ENCODE measurements around the gene INHBB.
A peak's percentile ranks its signal among the peaks of the same experiment; 100 is the strongest.
"Not testable (repeated sequence)": the region's sequence is repeated elsewhere in the genome, so short reads cannot be mapped to it uniquely, and the experiment has no call there.

Gene INHBB

DNA sequence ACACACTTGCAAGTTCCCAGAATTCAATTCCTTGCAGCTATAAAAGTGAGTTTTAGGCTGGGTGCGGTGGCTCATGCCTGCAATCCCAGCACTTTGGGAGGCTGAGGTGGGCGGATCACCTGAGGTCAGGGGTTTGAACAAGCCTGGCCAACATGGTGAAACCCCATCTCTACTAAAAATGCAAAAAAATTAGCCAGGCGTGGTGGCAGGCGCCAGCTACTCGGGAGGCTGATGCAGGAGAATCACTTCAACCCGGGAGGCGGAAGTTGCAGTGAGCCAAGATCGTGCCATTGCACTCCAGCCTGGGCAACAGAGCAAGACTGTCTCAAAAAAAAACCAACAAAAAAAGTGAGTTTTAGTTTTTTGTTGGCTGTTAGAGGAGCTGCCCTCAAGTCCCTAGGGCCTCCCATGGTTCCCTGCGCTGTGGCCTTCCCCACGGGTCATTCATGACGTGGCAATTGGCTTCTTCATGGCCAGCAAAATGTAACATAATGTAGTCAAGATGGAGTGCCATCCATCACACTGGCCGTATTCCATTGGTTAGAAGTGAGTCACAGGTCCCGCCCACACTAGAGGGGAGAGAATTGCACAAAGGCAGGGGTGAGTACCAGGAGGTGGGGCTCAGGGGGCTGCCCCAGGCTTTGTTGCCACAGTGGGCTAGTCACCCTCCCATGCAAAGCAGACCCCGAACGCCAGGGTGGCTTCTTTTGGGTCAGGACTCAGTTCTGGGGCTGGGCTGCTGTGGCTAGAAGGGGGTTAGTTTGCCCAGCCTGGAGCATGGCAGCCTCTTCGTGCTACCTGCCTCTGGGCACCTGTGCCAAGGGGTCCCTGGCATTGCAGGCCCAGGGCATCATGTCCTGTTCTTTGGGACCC lies 37.7 kb upstream of the INHBB start:
- Histone ChIP-seq H3K9me3 (ENCODE audit: control insufficient read depth, low read length) (no peaks in the 10 kb centered on the region), H3K27me3 (replicated peaks; ENCODE audit: control insufficient read depth, insufficient read depth, low read length) (no peaks in the 10 kb centered on the region), H3K9ac (ENCODE audit: low read length) (no peak overlapping the region), H3K4me1 (ENCODE audit: control insufficient read depth, insufficient read depth, low read length) (peaks cover 4% of the 10 kb centered on the region), H3K36me3 (ENCODE audit: control insufficient read depth, insufficient read depth, low read length, severe bottlenecking) (no peaks in the 10 kb centered on the region), H3K4me3 (ENCODE audit: low read length) (no peak overlapping the region)
- no peak for DNase-seq (ENCODE audit: low read depth)

DNA sequence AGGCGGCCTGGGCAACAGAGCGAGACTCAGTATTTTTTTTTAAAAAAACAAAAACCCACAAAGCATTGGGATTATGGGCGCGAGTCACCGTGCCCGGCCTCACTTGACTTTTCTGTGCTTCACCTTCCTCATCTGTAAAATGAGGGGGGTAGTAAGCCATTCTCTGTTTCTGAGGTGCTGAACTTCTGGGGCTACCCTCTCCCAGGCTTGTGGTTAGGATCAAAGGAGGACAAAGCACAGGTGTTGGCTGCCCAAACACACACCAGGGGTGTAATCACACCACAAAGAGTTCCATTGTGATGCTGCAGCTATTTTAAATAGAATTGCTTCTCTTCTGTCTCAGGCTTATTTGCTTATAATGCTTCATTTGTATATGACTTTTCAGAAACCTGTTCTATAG lies 35.8 kb upstream of the INHBB start:
- no peak overlapping the region for H3K9ac ChIP-seq (ENCODE audit: low read length)
- H3K27me3 ChIP-seq (replicated peaks; ENCODE audit: control insufficient read depth, insufficient read depth, low read length), result peaks cover 4% of the 10 kb centered on the region
- no peaks in the 10 kb centered on the region for H3K36me3 ChIP-seq (ENCODE audit: control insufficient read depth, insufficient read depth, low read length, severe bottlenecking)
- H3K9me3 ChIP-seq (ENCODE audit: control insufficient read depth, low read length), result no peaks in the 10 kb centered on the region
- no peak for DNase-seq (ENCODE audit: low read depth)
- H3K4me1 ChIP-seq (ENCODE audit: control insufficient read depth, insufficient read depth, low read length), result peaks cover 8% of the 10 kb centered on the region
- H3K4me3 ChIP-seq (ENCODE audit: low read length), result no peak overlapping the region

DNA sequence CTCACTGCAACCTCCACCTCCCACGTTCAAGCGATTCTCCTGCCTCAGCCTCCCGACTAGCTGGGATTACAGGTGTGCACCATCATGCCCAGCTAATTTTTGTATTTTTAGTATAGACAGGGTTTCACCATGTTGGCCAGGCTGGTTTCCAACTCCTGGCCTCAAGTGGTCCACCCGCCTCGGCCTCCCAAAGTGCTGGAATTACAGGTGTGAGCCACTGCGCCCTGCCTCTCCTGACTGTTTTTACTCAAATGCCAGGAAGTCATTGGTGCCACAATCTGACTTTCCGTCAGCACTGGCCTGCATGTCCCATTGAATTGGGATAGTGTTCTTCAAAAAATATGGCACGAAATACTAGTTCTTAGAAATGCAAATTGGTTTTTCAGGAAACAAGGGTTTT lies 35.1 kb upstream of the INHBB start:
- not testable (repeated sequence) for H3K36me3 ChIP-seq (ENCODE audit: control insufficient read depth, insufficient read depth, low read length, severe bottlenecking); DNase-seq (ENCODE audit: low read depth); H3K9ac ChIP-seq (ENCODE audit: low read length); H3K4me3 ChIP-seq (ENCODE audit: low read length); H3K27me3 ChIP-seq (replicated peaks; ENCODE audit: control insufficient read depth, insufficient read depth, low read length); H3K4me1 ChIP-seq (ENCODE audit: control insufficient read depth, insufficient read depth, low read length); H3K9me3 ChIP-seq (ENCODE audit: control insufficient read depth, low read length)

DNA sequence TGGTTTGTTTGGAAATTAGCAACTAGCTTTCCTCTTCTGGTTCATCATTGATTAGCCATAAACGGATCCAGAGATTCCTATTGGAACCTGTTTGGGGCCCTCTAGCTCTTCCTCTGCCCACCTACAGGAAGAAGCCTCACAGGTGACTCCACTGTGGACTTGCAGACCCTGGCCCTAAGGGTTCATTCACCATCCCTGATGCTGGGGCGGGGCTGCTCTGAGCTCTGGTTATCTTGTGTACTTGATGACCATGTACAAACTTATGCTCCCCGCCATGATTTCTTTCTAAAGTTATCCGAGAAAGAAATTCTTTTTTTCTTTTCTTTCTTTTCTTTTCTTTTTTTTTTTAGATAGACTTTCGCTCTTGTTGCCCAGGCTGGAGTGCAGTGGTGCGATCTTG lies 33.9 kb upstream of the INHBB start:
- Histone ChIP-seq H3K4me1 (ENCODE audit: control insufficient read depth, insufficient read depth, low read length) (peaks cover 8% of the 10 kb centered on the region), H3K27me3 (replicated peaks; ENCODE audit: control insufficient read depth, insufficient read depth, low read length) (peaks cover 4% of the 10 kb centered on the region), H3K9me3 (ENCODE audit: control insufficient read depth, low read length) (no peaks in the 10 kb centered on the region), H3K36me3 (ENCODE audit: control insufficient read depth, insufficient read depth, low read length, severe bottlenecking) (no peaks in the 10 kb centered on the region), H3K4me3 (ENCODE audit: low read length) (no peak overlapping the region), H3K9ac (ENCODE audit: low read length) (no peak overlapping the region)
- no peak for DNase-seq (ENCODE audit: low read depth)

GRCh38 chr2:120312860-120313694 lies 32.9 kb upstream of the INHBB start:
- peak; percentile 96 for DNase-seq (ENCODE audit: low read depth)
- Histone ChIP-seq H3K9ac (ENCODE audit: low read length) (peak overlapping the region; percentile 61), H3K27me3 (replicated peaks; ENCODE audit: control insufficient read depth, insufficient read depth, low read length) (peaks cover 4% of the 10 kb centered on the region), H3K4me1 (ENCODE audit: control insufficient read depth, insufficient read depth, low read length) (peaks cover 8% of the 10 kb centered on the region), H3K9me3 (ENCODE audit: control insufficient read depth, low read length) (no peaks in the 10 kb centered on the region), H3K36me3 (ENCODE audit: control insufficient read depth, insufficient read depth, low read length, severe bottlenecking) (no peaks in the 10 kb centered on the region), H3K4me3 (ENCODE audit: low read length) (peak overlapping the region; percentile 81)

GRCh38 chr2:120313695-120314615 lies 32.0 kb upstream of the INHBB start:
- Histone ChIP-seq H3K27me3 (replicated peaks; ENCODE audit: control insufficient read depth, insufficient read depth, low read length) (peaks cover 6% of the 10 kb centered on the region), H3K4me1 (ENCODE audit: control insufficient read depth, insufficient read depth, low read length) (peaks cover 11% of the 10 kb centered on the region), H3K4me3 (ENCODE audit: low read length) (peak overlapping the region; percentile 81), H3K36me3 (ENCODE audit: control insufficient read depth, insufficient read depth, low read length, severe bottlenecking) (no peaks in the 10 kb centered on the region), H3K9me3 (ENCODE audit: control insufficient read depth, low read length) (no peaks in the 10 kb centered on the region), H3K9ac (ENCODE audit: low read length) (peak overlapping the region; percentile 53)
- no peak for DNase-seq (ENCODE audit: low read depth)

DNA sequence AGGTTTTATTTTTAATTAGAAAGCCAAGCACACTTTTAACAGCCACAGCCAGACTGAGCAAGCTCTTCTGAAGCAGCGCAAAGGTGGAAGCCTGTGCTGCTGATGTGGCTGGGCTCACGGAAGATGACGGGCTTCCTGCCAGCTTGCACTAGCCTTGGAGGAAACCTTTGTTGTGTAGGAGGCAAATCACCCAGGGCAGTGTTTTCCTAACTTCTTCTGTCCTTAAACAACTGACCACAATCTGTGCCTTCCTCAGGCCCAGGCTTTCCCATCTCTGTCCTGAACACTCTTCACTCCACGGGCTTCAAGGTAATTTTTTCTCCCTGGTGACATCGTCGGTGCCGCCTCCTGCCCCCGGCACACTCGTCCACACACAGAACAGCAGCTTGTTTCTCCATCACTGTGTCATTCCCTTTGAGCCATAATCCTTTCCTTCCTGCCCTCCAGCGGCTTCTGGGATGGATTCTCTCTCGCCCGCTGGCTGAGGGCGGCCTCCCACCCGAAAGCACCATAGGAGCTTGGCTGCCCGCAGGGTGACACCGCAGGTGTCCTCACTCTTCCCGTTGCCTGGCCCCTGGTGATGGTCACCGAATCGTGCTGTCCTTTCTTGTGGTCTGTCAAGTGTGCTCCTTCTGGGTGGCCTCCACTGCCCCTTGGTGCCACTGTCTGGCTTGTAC lies 31.1 kb upstream of the INHBB start:
- Histone ChIP-seq H3K36me3 (ENCODE audit: control insufficient read depth, insufficient read depth, low read length, severe bottlenecking) (no peaks in the 10 kb centered on the region), H3K9me3 (ENCODE audit: control insufficient read depth, low read length) (no peaks in the 10 kb centered on the region), H3K4me3 (ENCODE audit: low read length) (no peak overlapping the region), H3K4me1 (ENCODE audit: control insufficient read depth, insufficient read depth, low read length) (peaks cover 13% of the 10 kb centered on the region), H3K27me3 (replicated peaks; ENCODE audit: control insufficient read depth, insufficient read depth, low read length) (peaks cover 14% of the 10 kb centered on the region), H3K9ac (ENCODE audit: low read length) (no peak overlapping the region)
- DNase-seq (ENCODE audit: low read depth), result no peak

GRCh38 chr2:120315367-120316033 lies 30.4 kb upstream of the INHBB start:
- Histone ChIP-seq H3K9ac (ENCODE audit: low read length) (no peak overlapping the region), H3K4me3 (ENCODE audit: low read length) (no peak overlapping the region), H3K27me3 (replicated peaks; ENCODE audit: control insufficient read depth, insufficient read depth, low read length) (peaks cover 20% of the 10 kb centered on the region), H3K9me3 (ENCODE audit: control insufficient read depth, low read length) (no peaks in the 10 kb centered on the region), H3K4me1 (ENCODE audit: control insufficient read depth, insufficient read depth, low read length) (peaks cover 13% of the 10 kb centered on the region), H3K36me3 (ENCODE audit: control insufficient read depth, insufficient read depth, low read length, severe bottlenecking) (no peaks in the 10 kb centered on the region)
- DNase-seq (ENCODE audit: low read depth), result no peak

DNA sequence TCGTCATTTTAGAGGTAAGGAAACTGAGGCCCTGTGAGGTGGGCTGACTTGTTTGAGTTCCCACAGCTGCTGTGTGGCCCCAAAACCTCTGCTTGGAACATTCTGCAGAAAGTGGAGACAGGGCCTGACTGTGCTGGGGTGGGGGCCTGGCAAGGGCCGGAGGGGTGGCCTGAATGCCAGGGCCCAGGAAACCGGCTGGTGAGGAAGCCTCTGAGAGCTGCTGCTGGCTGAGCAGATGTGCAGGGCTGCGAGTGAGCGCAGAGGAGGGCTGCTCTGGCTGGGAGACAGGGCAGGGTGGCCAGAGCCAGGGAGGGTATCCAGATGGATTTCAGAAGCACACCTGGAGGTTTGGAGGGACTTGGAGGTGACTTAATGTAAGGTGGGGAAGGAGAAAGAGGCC lies 29.9 kb upstream of the INHBB start:
- H3K4me1 ChIP-seq (ENCODE audit: control insufficient read depth, insufficient read depth, low read length), result peaks cover 13% of the 10 kb centered on the region
- no peaks in the 10 kb centered on the region for H3K36me3 ChIP-seq (ENCODE audit: control insufficient read depth, insufficient read depth, low read length, severe bottlenecking)
- peaks cover 20% of the 10 kb centered on the region for H3K27me3 ChIP-seq (replicated peaks; ENCODE audit: control insufficient read depth, insufficient read depth, low read length)
- no peak overlapping the region for H3K9ac ChIP-seq (ENCODE audit: low read length)
- H3K4me3 ChIP-seq (ENCODE audit: low read length), result no peak overlapping the region
- no peaks in the 10 kb centered on the region for H3K9me3 ChIP-seq (ENCODE audit: control insufficient read depth, low read length)
- DNase-seq (ENCODE audit: low read depth), result no peak

GRCh38 chr2:120316528-120317179 lies 29.3 kb upstream of the INHBB start:
- Histone ChIP-seq H3K4me3 (ENCODE audit: low read length) (no peak overlapping the region), H3K9me3 (ENCODE audit: control insufficient read depth, low read length) (no peaks in the 10 kb centered on the region), H3K27me3 (replicated peaks; ENCODE audit: control insufficient read depth, insufficient read depth, low read length) (peaks cover 22% of the 10 kb centered on the region), H3K9ac (ENCODE audit: low read length) (no peak overlapping the region), H3K36me3 (ENCODE audit: control insufficient read depth, insufficient read depth, low read length, severe bottlenecking) (no peaks in the 10 kb centered on the region), H3K4me1 (ENCODE audit: control insufficient read depth, insufficient read depth, low read length) (peaks cover 13% of the 10 kb centered on the region)
- no peak for DNase-seq (ENCODE audit: low read depth)
